Activated naive CD4-positive, alpha-beta T cell treated with anti-CD3 and anti-CD28 coated beads, Interleukin-2, amount 50 U/mL, for 72 hours (primary cell): ENCODE measurements around the gene KLHL36. TPM values are rescaled to one million over a fixed set of nuclear protein-coding genes. Genes with fewer than 3 reads are reported as not detected.

Experiments
- ATAC-seq, 2 donors: fragments of 150-1000 bp; cut with Tn5 transposase; 2 replicates each; pipeline ENCODE4 v1.10.0; 2021; ENCODE audit warnings: mild to moderate bottlenecking in 2 of 2, moderate library complexity in 2 of 2
- DNase-seq, 2 donors: peaks; one replicate each; pipeline ENCODE4 v3.0.0; 2021 to 2022; ENCODE audit warnings: low spot score in 2 of 2
- H3K27ac Mint-ChIP-seq, 2 donors: one replicate each; pipeline ENCODE4 v1.8.0; 2022; ENCODE audit warnings: mild to moderate bottlenecking in 2 of 2, mixed read lengths in 2 of 2
- H3K36me3 Mint-ChIP-seq, 2 donors: one replicate each; pipeline ENCODE4 v1.8.0; 2022; ENCODE audit warnings: mixed read lengths in 2 of 2
- H3K9me3 Mint-ChIP-seq, 2 donors: one replicate each; pipeline ENCODE4 v1.8.0; 2022; ENCODE audit warnings: mixed read lengths in 2 of 2
- total RNA-seq, 2 donors: library from RNA; stranded (reverse); gene quantifications; one replicate each; pipeline ENCODE4 v1.2.3, GENCODE V29; 2022

Gene KLHL36
- total RNA-seq, result 10 to 100 TPM; 50.5 to 60.5 TPM

- ATAC-seq, result peak; percentile 89 to 93
- H3K27ac Mint-ChIP-seq, result peak within 1 kb of the TSS; percentile 82 to 90
- peak; percentile 79 to 82 for DNase-seq
- H3K36me3 Mint-ChIP-seq, result peaks cover 10 to 32% of the 10 kb centered on the region in 2 donors
- no peaks in the 10 kb centered on the region for H3K9me3 Mint-ChIP-seq
Measured at GRCh38 chr16:84647828-84648594, at the start of gene KLHL36. KLHL36 (plus strand) TSS chr16:84648511; CDS start chr16:84650868, 2,357 bp downstream.

GRCh38 chr16:84599521-84600202, 48.6 kb upstream of the KLHL36 start:
- Mint-ChIP-seq H3K9me3 (no peaks in the 10 kb centered on the region), H3K27ac (peak overlapping the region; percentile 94 to 96), H3K36me3 (peaks cover 13 to 49% of the 10 kb centered on the region in 2 donors)
- ATAC-seq, result peak; percentile 53 to 78
- peak; percentile 70 to 72 for DNase-seq

- Mint-ChIP-seq H3K9me3 (no peaks in the 10 kb centered on the region), H3K27ac (peak overlapping the region; percentile 94 to 96), H3K36me3 (peaks cover 8 to 46% of the 10 kb centered on the region in 2 donors)
- no peak for DNase-seq
- ATAC-seq, result peak; percentile 71 to 80
Measured at GRCh38 chr16:84600343-84601229, 47.7 kb upstream of the KLHL36 start.

GRCh38 chr16:84603140-84603816, 45.0 kb upstream of the KLHL36 start:
- peaks cover 0 to 6% of the 10 kb centered on the region in 2 donors for H3K9me3 Mint-ChIP-seq
- ATAC-seq (peak in 1 of 2 donors; percentile 13), DNase-seq (no peak)
- H3K27ac Mint-ChIP-seq, result peak overlapping the region; percentile 18 to 92
- peaks cover 19 to 43% of the 10 kb centered on the region in 2 donors for H3K36me3 Mint-ChIP-seq

GRCh38 chr16:84603940-84604339, 44.4 kb upstream of the KLHL36 start:
- H3K9me3 Mint-ChIP-seq, result peaks cover 0 to 6% of the 10 kb centered on the region in 2 donors
- H3K27ac Mint-ChIP-seq, result peak overlapping the region in 1 of 2 donors; percentile 24
- ATAC-seq (no peak), DNase-seq (no peak)
- H3K36me3 Mint-ChIP-seq, result peaks cover 23 to 46% of the 10 kb centered on the region in 2 donors

- ATAC-seq (no peak), DNase-seq (no peak)
- H3K27ac Mint-ChIP-seq, result peak overlapping the region; percentile 24 to 47
- H3K36me3 Mint-ChIP-seq, result peaks cover 23 to 51% of the 10 kb centered on the region in 2 donors
- peaks cover 0 to 6% of the 10 kb centered on the region in 2 donors for H3K9me3 Mint-ChIP-seq
Measured at GRCh38 chr16:84604477-84605013, 43.8 kb upstream of the KLHL36 start.

GRCh38 chr16:84605339-84605848, 42.9 kb upstream of the KLHL36 start:
- DNase-seq (no peak), ATAC-seq (no peak)
- H3K36me3 Mint-ChIP-seq, result peaks cover 26 to 60% of the 10 kb centered on the region in 2 donors
- H3K9me3 Mint-ChIP-seq, result peaks cover 0 to 12% of the 10 kb centered on the region in 2 donors
- H3K27ac Mint-ChIP-seq, result no peak overlapping the region

- H3K27ac Mint-ChIP-seq, result peak overlapping the region; percentile 76 to 79
- DNase-seq (no peak), ATAC-seq (peak; percentile 19 to 42)
- peaks cover 35 to 69% of the 10 kb centered on the region in 2 donors for H3K36me3 Mint-ChIP-seq
- H3K9me3 Mint-ChIP-seq, result peaks cover 0 to 15% of the 10 kb centered on the region in 2 donors
Measured at GRCh38 chr16:84606081-84606875, 42.0 kb upstream of the KLHL36 start.

- H3K9me3 Mint-ChIP-seq, result peaks cover 0 to 15% of the 10 kb centered on the region in 2 donors
- H3K36me3 Mint-ChIP-seq, result peaks cover 40 to 76% of the 10 kb centered on the region in 2 donors
- no peak for ATAC-seq
Measured at GRCh38 chr16:84607061-84607460, 41.2 kb upstream of the KLHL36 start.

GRCh38 chr16:84607694-84608093, 40.6 kb upstream of the KLHL36 start:
- DNase-seq, result no peak
- Mint-ChIP-seq H3K27ac (peak overlapping the region; percentile 76 to 79), H3K9me3 (peaks cover 0 to 15% of the 10 kb centered on the region in 2 donors), H3K36me3 (peaks cover 42 to 83% of the 10 kb centered on the region in 2 donors)
- peak; percentile 19 to 44 for ATAC-seq

More at GRCh38 chr16:84607061-84607460, 41.2 kb upstream of the KLHL36 start:
- no peak for DNase-seq
- peak overlapping the region; percentile 76 to 79 for H3K27ac Mint-ChIP-seq

- Mint-ChIP-seq H3K36me3 (peaks cover 46 to 84% of the 10 kb centered on the region in 2 donors), H3K9me3 (peaks cover 0 to 15% of the 10 kb centered on the region in 2 donors), H3K27ac (peak overlapping the region; percentile 76 to 79)
- ATAC-seq (peak; percentile 39 to 59), DNase-seq (no peak)
Measured at GRCh38 chr16:84608282-84608681, 40.0 kb upstream of the KLHL36 start.

GRCh38 chr16:84609563-84610177, 38.6 kb upstream of the KLHL36 start:
- DNase-seq (no peak), ATAC-seq (peak in 1 of 2 donors; percentile 28)
- peak overlapping the region; percentile 32 to 72 for H3K27ac Mint-ChIP-seq
- H3K36me3 Mint-ChIP-seq, result peaks cover 53 to 89% of the 10 kb centered on the region in 2 donors
- H3K9me3 Mint-ChIP-seq, result peaks cover 0 to 15% of the 10 kb centered on the region in 2 donors

- no peak for DNase-seq
- Mint-ChIP-seq H3K36me3 (peaks cover 57 to 92% of the 10 kb centered on the region in 2 donors), H3K9me3 (peaks cover 0 to 15% of the 10 kb centered on the region in 2 donors), H3K27ac (peak overlapping the region; percentile 32 to 72)
- peak in 1 of 2 donors; percentile 36 for ATAC-seq
Measured at GRCh38 chr16:84610376-84610775, 37.9 kb upstream of the KLHL36 start.

- H3K9me3 Mint-ChIP-seq, result peaks cover 0 to 15% of the 10 kb centered on the region in 2 donors
- peak overlapping the region; percentile 2 to 24 for H3K27ac Mint-ChIP-seq
- DNase-seq, result no peak
- H3K36me3 Mint-ChIP-seq, result peaks cover 63 to 92% of the 10 kb centered on the region in 2 donors
- no peak for ATAC-seq
Measured at GRCh38 chr16:84611041-84611440, 37.3 kb upstream of the KLHL36 start.
